Karpas-422 (cell line): Measurements from ENCODE around the gene HLA-C. TPM values are rescaled to one million over a fixed set of nuclear protein-coding genes. Genes with fewer than 3 reads are reported as not detected.
"Not testable (repeated sequence)": the region's sequence is repeated elsewhere in the genome, so short reads cannot be mapped to it uniquely, and the experiment has no call there.

Source experiments
- DNase-seq: peaks from one replicate; pipeline ENCODE4 v3.0.0-alpha.2; 2015
- H2AFZ ChIP-seq: fragments of 200-600 bp; sonication (generic); 2 replicates; pipeline ENCODE4 v1.6.1; 2014; ENCODE audit warnings: antibody characterized with exemption, low read length, mixed read lengths
- H3K27ac ChIP-seq: fragments of 200-600 bp; sonication (generic); 2 replicates; pipeline ENCODE4 v1.5.1; 2014; ENCODE audit warnings: mild to moderate bottlenecking, low read length, moderate library complexity
- H3K27me3 ChIP-seq: fragments of 200-600 bp; sonication (generic); 2 replicates; pipeline ENCODE4 v1.6.1; 2014; ENCODE audit warnings: low read length, mixed read lengths
- H3K36me3 ChIP-seq: fragments of 200-600 bp; sonication (generic); 2 replicates; pipeline ENCODE4 v1.6.1; 2014; ENCODE audit warnings: low read length, mixed read lengths; ENCODE audit not compliant: insufficient read depth
- H3K4me1 ChIP-seq: fragments of 200-600 bp; sonication (generic); 2 replicates; pipeline ENCODE4 v1.6.1; 2014; ENCODE audit warnings: mild to moderate bottlenecking, low read length, mixed read lengths
- H3K4me2 ChIP-seq: fragments of 200-600 bp; sonication (generic); 2 replicates; pipeline ENCODE4 v1.6.1; 2014; ENCODE audit warnings: low read length, low read depth, mild to moderate bottlenecking; ENCODE audit not compliant: poor library complexity, severe bottlenecking
- H3K4me3 ChIP-seq: fragments of 200-600 bp; sonication (generic); 2 replicates; pipeline ENCODE4 v1.5.1; 2014; ENCODE audit warnings: mild to moderate bottlenecking, antibody characterized with exemption, low read length, mixed read lengths
- H3K79me2 ChIP-seq: fragments of 200-600 bp; sonication (generic); 2 replicates; pipeline ENCODE4 v1.6.1; 2014; ENCODE audit warnings: mild to moderate bottlenecking, low read length, mixed read lengths
- H3K9ac ChIP-seq: fragments of 200-600 bp; sonication (generic); 2 replicates; pipeline ENCODE4 v1.6.0; 2014; ENCODE audit warnings: low read length
- H3K9me2 ChIP-seq: fragments of 200-600 bp; sonication (generic), shearing (Covaris generic); replicated peaks from 2 replicates; pipeline ENCODE4 v1.6.0; 2014; ENCODE audit warnings: mild to moderate bottlenecking, low read length, moderate library complexity; ENCODE audit not compliant: insufficient read depth
- H3K9me3 ChIP-seq: fragments of 300-700, 200-600 bp; sonication (generic); 2 replicates; pipeline ENCODE4 v1.6.1; 2014; ENCODE audit warnings: low read length, mixed read lengths
- H4K20me1 ChIP-seq: fragments of 200-600 bp; sonication (generic); 2 replicates; pipeline ENCODE4 v1.6.1; 2014; ENCODE audit warnings: mild to moderate bottlenecking, antibody characterized with exemption, low read length, low read depth; ENCODE audit not compliant: insufficient read depth
- total RNA-seq: library from RNA; depleted of rRNA; stranded (reverse); fragments of >200 nt; shearing (Covaris generic); gene quantifications from 2 replicates; pipeline ENCODE4 v1.2.3, GENCODE V29; 2014; ENCODE audit warnings: low replicate concordance

HLA-C gene
- total RNA-seq, 1 experiment from 2014 or later, result 317 TPM

DNA sequence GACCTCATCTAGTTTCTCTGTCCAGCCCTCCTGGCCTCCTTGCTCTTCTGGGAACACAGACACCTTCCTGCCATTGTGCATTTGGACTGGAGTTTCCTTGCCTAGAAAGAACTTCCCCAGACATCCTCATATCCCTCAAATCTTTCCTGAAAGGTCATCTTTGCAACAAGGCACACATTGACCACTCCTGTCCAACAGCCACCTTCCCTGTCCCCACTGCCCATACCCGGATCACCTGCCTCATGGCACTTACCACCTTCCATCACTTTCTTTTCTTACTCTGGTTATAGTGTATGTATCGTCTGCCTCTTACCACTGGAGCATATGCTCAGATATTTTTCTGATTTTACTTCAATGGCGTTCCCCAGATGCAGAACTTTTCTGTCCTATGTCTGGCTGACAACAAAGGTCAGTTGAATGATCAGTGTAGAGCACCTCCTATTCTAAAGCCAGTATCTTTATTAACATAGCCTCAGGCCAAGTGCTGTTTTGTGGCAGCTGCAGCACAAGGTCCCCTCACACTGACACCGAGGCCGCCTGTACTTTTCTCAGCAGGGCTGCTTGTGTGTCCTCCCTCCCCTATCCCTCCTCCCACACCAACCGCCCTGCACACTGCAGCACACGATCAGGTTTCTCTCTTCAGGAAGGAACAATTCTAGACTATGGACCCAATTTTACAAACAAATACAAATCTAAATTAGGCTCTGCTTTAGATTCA is 4.1 kb downstream of the HLA-C start:
- H3K36me3 ChIP-seq, result peaks cover 19% of the 10 kb centered on the region; the same call in 1 of the 2 replicates
- H3K9me3 ChIP-seq, result no peaks in the 10 kb centered on the region; the same call in 1 of the 2 replicates
- no peaks in the 10 kb centered on the region for H3K27me3 ChIP-seq
- no peak overlapping the region for H2AFZ ChIP-seq
- peaks cover 39% of the 10 kb centered on the region for H3K4me1 ChIP-seq
- no peak overlapping the region for H3K4me3 ChIP-seq
- no peak overlapping the region for H3K27ac ChIP-seq
- no peak for DNase-seq
- H3K9ac ChIP-seq, result no peak overlapping the region
- no peaks in the 10 kb centered on the region for H3K9me2 ChIP-seq
- no peak overlapping the region for H3K4me2 ChIP-seq
- H4K20me1 ChIP-seq, result peaks cover 24% of the 10 kb centered on the region
- no peaks in the 10 kb centered on the region for H3K79me2 ChIP-seq

GRCh38 chr6:31266567-31267360 is 5.1 kb downstream of the HLA-C start:
- Histone ChIP-seq H3K79me2 (no peaks in the 10 kb centered on the region), H3K4me3 (no peak overlapping the region), H3K9me3 (no peaks in the 10 kb centered on the region; the same call in 1 of the 2 replicates), H2AFZ (no peak overlapping the region), H3K4me1 (peaks cover 32% of the 10 kb centered on the region), H3K9ac (no peak overlapping the region), H4K20me1 (peaks cover 24% of the 10 kb centered on the region), H3K27me3 (no peaks in the 10 kb centered on the region), H3K4me2 (no peak overlapping the region), H3K36me3 (peaks cover 19% of the 10 kb centered on the region; the same call in 1 of the 2 replicates), H3K9me2 (no peaks in the 10 kb centered on the region), H3K27ac (no peak overlapping the region)
- no peak for DNase-seq

GRCh38 chr6:31265926-31266325 is 6.0 kb downstream of the HLA-C start:
- H3K27ac ChIP-seq, result no peak overlapping the region
- H4K20me1 ChIP-seq, result peaks cover 23% of the 10 kb centered on the region
- no peak overlapping the region for H3K4me2 ChIP-seq
- H2AFZ ChIP-seq, result no peak overlapping the region
- H3K9ac ChIP-seq, result no peak overlapping the region
- no peaks in the 10 kb centered on the region for H3K9me2 ChIP-seq
- DNase-seq, result no peak
- H3K79me2 ChIP-seq, result no peaks in the 10 kb centered on the region
- H3K27me3 ChIP-seq, result no peaks in the 10 kb centered on the region
- peaks cover 18% of the 10 kb centered on the region; the same call in 1 of the 2 replicates for H3K36me3 ChIP-seq
- no peaks in the 10 kb centered on the region; the same call in 1 of the 2 replicates for H3K9me3 ChIP-seq
- H3K4me3 ChIP-seq, result no peak overlapping the region
- peaks cover 30% of the 10 kb centered on the region for H3K4me1 ChIP-seq

DNA sequence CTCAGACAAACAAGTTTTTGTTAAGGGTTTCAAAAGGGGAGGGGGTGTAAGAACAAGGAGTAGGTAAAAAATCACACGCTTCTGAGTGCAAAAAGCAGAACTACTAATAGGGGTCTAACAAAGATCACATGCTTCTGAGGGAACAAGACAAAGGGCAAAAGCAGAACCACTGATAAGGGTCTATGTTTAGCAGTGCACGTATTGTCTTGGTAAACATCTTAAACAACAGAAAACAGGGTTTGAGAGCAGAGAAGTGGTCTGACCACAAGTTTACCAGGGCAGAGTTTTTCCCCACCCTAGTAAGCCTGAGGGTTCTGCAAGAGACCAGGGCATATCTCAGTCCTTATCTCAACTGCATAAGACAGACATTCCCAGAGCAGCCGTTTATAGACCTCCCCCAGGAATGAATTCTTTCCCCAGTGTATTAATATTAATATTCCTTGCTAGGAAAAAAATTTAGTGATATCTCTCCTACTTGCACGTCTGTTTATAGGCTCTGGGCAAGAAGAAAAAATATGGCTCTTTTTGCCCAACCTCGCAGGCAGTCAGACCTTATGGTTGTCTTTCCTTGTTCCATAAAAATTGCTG is 8.5 kb downstream of the HLA-C start:
- H3K79me2 ChIP-seq, H3K4me3 ChIP-seq, H3K9ac ChIP-seq, H2AFZ ChIP-seq, H3K27ac ChIP-seq, H3K9me3 ChIP-seq, H3K4me1 ChIP-seq, H3K4me2 ChIP-seq, H3K9me2 ChIP-seq, H3K36me3 ChIP-seq, H4K20me1 ChIP-seq, H3K27me3 ChIP-seq, DNase-seq: not testable (repeated sequence)

- H3K27me3 ChIP-seq, H3K36me3 ChIP-seq, H2AFZ ChIP-seq, H3K79me2 ChIP-seq, H4K20me1 ChIP-seq, H3K9me3 ChIP-seq, H3K9ac ChIP-seq, H3K4me3 ChIP-seq, H3K4me2 ChIP-seq, H3K4me1 ChIP-seq, H3K9me2 ChIP-seq, DNase-seq, H3K27ac ChIP-seq: not testable (repeated sequence)
Measured at GRCh38 chr6:31259995-31260394, 11.9 kb downstream of the HLA-C start.

GRCh38 chr6:31252625-31253024 is 19.3 kb downstream of the HLA-C start:
- H3K9ac ChIP-seq, result no peak overlapping the region
- no peaks in the 10 kb centered on the region for H3K27me3 ChIP-seq
- no peaks in the 10 kb centered on the region for H3K4me1 ChIP-seq

DNA sequence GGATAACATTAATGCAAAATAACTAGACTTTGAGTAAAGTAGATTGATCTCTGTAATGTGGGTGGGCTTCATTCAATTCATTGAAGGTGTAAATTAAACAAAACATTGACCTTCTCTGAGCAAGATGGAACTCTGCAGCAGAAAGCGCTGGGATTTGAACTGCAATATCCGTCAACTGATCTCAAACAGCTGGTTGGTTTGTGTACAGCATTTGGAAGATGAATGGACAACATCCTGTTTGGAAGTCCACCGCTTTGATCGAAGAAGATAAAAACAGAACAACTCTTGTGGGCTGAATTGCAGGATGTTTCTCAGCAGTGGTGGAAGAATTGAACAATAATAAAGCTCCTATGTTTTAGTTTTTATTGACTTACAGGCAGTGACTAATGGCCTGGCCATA is 20.6 kb downstream of the HLA-C start:
- Histone ChIP-seq H3K9ac (no peak overlapping the region), H3K9me3 (no peaks in the 10 kb centered on the region), H3K27ac (no peak overlapping the region), H3K9me2 (no peaks in the 10 kb centered on the region), H3K4me3 (no peak overlapping the region), H3K4me2 (no peak overlapping the region), H3K4me1 (no peaks in the 10 kb centered on the region), H3K36me3 (no peaks in the 10 kb centered on the region), H3K79me2 (no peaks in the 10 kb centered on the region), H3K27me3 (no peaks in the 10 kb centered on the region), H2AFZ (no peak overlapping the region), H4K20me1 (no peaks in the 10 kb centered on the region)
- DNase-seq, result no peak

More at GRCh38 chr6:31252625-31253024, 19.3 kb downstream of the HLA-C start:
- DNase-seq, result no peak
- H4K20me1 ChIP-seq, result no peaks in the 10 kb centered on the region
- no peak overlapping the region for H3K4me2 ChIP-seq
- no peaks in the 10 kb centered on the region for H3K9me3 ChIP-seq
- no peak overlapping the region for H2AFZ ChIP-seq
- H3K36me3 ChIP-seq, result no peaks in the 10 kb centered on the region
- no peaks in the 10 kb centered on the region for H3K79me2 ChIP-seq
- H3K27ac ChIP-seq, result no peak overlapping the region
- H3K9me2 ChIP-seq, result no peaks in the 10 kb centered on the region
- no peak overlapping the region for H3K4me3 ChIP-seq

- H2AFZ ChIP-seq, result no peak overlapping the region
- H4K20me1 ChIP-seq, result no peaks in the 10 kb centered on the region
- H3K4me1 ChIP-seq, result no peaks in the 10 kb centered on the region
- H3K9me2 ChIP-seq, result no peaks in the 10 kb centered on the region
- no peaks in the 10 kb centered on the region for H3K9me3 ChIP-seq
- no peaks in the 10 kb centered on the region for H3K36me3 ChIP-seq
- no peaks in the 10 kb centered on the region for H3K27me3 ChIP-seq
- H3K4me2 ChIP-seq, result no peak overlapping the region
- no peak for DNase-seq
- H3K4me3 ChIP-seq, result no peak overlapping the region
- H3K9ac ChIP-seq, result no peak overlapping the region
- no peaks in the 10 kb centered on the region for H3K79me2 ChIP-seq
- no peak overlapping the region for H3K27ac ChIP-seq
Measured at GRCh38 chr6:31249184-31249583, 22.7 kb downstream of the HLA-C start.
